ENCODE data around the gene NEURL1.
"Not testable (repeated sequence)": the region's sequence is repeated elsewhere in the genome, so short reads cannot be mapped to it uniquely, and the experiment has no call there.

NEURL1 gene

GRCh38 chr10:103619424-103620351, 126.2 kb downstream of the NEURL1 start:
- no peak for DNase-seq

- DNase-seq = peak in 10 of 58 donors; percentile 8 to 67 (median 24)
Observed at GRCh38 chr10:103620352-103620740, 126.8 kb downstream of the NEURL1 start.

DNA sequence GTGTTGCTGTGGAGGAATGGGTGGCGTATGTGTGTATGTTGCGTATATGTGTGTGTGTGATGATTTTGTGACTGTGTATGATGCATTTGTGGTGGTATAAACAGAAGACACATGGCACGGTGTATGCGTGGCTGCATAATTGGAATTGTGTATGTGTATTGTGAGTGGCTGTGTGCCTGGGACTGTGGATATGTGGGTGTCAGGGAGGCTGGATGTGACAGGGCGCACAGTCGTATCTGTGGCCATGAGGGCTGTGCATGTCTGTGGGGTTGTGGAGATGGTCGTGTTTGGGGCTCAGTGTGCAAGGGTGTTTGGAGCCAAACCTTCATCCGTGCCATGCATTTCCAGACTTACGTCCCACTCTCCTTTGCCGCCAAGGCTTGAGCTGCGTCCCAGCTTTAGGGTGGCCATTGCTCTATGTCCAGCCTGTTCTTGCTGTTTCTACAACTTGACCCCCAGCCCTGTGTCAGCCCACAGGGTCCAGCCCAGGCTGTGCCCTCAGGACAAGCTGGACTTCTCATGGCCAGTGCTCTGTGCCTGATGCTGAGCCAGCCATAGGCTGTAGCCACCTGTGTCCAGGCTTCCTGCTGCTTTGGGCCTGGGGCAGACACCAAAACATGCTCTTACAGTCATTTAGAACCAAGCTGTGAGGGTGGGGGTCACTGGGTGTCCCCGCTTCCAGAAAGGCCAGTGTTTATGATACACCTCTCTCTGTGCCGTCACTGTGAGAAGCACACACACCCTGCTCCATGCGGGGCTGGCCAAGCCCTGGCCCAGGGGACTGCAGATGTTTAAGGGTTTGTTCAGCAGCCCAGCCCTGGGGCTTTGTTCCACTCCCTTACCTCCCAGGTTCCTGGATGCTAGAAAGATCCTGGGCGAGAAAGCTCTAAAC, 127.6 kb downstream of the NEURL1 start:
- peak in 3 of 58 donors; percentile 24 to 41 (median 34) for DNase-seq

DNA sequence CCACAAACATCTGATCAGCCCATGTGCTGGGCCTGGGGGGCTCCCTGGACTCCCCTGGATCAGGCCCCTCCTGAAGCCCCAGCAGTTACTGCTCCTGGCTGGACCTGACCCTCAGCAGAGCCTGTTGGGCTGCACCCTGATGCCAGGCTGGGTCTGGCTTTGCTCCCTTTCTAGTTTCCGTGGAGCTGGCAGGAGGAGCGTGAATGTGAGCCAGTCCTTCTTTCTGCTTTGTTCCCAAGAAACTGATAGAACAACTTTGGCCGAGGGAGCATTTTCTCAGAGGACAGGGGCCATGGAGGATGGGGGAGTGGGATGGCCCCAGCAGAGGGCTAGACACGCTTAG, 128.2 kb downstream of the NEURL1 start:
- peak in 34 of 58 donors; percentile 16 to 78 (median 38) for DNase-seq

DNA sequence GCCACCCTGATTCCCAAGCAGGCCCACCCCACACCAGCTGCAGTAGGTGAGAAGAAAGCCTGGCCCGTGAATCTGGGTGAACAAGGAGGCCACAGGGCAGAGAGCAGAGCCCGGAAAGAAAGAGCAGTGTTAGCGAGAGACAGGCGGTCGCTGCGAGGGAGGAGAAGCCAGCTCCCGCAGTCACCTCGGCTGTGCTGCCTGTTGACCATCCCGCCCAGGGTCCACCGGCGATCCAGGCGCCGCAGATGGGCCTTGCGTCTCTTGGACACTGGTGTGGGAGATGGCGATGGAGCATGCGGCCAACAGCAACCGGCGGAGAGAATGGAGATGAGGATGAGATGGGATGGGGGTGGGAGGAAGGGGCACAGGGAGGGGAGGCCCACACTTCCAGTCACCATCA, 128.8 kb downstream of the NEURL1 start:
- no peak for DNase-seq

GRCh38 chr10:103622935-103623574, 129.6 kb downstream of the NEURL1 start:
- no peak for DNase-seq

DNA sequence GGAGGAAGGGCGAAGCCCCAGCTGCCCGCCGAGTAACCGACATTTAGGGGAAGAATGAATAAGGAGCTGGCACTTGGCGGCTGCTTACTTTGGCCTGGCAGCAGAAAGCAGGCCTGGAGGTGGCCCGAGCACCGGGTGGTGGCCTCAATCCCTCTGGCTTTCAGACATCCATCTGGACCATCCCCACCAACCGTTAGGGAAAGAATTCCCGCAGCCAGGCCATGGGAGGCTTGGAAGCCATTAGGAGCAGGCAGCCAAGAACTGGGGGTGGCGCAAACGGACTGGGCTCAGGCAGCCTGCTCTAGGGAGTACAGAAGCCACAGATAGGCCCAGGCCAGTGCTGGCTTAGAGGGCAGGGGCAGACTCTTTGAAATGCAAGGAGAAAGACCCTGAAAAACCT, 132.7 kb downstream of the NEURL1 start:
- DNase-seq = peak in 39 of 58 donors; percentile 16 to 87 (median 57)

DNA sequence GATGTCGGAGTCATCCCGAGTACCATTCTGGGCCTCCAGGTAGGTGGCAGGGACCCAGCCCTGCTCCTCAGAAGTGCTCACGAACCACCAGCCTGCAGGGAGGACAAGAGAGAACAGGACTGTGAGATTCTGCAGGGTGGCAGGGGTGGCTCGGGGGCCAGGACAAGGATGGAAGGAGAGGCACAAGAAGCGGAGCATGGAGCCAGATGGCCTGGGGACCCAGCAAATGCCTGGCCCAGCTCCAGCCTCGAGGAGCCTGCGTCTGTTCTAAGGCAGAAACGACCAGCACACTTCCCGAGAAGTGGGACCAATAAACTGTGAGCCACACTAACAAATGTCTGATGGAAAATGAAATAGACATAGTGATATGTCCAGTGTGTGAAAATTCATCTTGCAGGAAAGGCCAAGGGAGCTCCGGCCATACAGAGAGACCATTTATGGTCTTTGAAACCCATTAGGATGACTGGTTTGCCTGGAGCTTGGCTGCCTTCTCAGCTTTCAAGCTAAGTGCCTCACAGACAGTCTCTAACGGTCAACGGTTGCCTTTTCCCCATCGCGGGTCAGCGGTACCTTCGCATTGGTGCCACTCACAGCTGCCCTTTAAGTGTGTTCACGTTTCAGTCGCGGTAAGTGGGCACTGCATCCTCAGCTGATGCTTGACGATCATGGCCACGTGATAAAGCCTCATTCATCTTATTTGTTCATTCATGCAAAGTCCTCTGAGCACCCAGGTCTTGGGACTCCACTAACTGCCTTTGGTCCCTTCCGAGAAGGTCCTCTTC, 133.8 kb downstream of the NEURL1 start:
- no peak for DNase-seq

- DNase-seq = no peak
Observed at GRCh38 chr10:103627893-103628292, 134.4 kb downstream of the NEURL1 start.

DNA sequence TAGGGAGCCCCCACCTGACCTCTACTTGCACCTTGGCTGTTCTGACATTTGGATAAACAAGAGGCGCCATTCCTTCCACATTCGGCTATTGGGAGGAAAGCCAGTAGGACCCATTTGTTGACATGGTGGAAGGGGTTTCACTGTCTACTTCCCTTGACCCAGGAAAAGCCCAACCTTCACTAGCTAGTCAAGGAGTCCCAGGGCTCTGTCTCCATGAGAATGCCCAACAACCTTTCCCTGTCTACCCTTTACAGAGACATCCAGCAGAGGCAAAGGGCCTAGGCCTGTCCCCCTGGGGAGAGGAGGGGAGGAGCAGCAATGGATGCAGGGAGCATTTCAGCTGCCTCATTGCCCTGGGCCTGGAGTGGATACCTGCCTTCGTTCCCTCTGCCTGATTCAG, 136.1 kb downstream of the NEURL1 start:
- no peak for DNase-seq

DNA sequence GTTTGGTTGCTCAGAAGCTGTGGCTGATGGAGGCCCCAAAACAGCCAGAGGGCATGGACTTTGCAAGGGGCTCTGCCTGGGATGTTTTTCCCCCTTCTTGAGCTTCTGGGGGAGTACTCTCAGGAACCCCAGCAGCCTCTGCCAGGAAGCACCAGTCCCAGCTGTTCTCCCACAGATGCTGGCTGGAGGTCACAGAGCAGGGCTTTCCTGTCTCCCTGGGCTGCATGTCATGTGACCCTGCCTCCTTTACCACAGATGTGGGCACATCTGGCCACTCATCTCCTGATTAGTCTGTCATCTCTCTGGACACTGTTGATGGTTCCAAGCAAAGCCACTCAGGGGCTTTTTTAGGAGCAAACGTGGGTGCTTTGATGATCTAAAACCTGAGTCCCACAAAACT, 136.7 kb downstream of the NEURL1 start:
- peak in 5 of 58 donors; percentile 20 to 42 (median 32) for DNase-seq

- DNase-seq = no peak
Observed at GRCh38 chr10:103632247-103632642, 138.7 kb downstream of the NEURL1 start.

DNA sequence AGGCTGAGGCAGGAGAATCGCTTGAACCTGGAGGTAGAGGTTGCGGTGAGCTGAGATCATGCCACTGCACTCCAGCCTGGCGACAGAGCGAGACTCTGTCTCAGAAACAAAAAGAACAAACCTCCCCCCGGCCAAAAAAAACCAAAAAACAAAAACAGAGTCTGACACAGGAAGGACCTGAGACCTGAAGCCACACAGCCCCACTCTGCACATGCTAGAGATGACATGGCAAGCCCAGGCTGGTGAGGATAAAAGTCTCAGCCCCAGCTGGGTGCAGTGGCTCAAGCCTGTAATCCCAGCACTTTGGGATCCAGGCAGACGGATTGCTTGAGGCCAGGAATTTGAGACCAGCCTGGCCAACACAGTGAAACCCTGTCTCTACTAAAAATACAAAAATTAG, 139.4 kb downstream of the NEURL1 start:
- DNase-seq = not testable (repeated sequence)

DNA sequence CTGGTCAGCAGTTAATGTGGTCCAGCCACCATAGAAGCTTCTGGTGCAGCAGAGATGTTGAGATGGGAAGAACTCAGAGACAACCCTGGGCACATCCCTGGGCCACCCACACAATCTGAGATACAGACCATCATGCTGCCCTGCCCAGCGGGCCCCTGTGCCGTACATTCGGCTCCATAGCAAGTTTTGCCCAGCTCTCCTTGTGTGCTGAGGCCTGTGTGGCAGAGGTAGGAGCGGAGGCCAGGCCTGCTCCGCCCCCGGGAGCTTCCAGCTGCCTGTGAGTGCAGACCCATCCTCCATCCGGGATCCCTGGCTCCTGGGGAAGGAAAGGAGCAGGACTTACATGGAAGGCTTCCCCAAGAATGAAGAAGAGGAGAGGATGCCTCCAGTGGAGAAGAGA, 140.3 kb downstream of the NEURL1 start:
- DNase-seq = no peak

- DNase-seq = peak in 1 of 58 donors; percentile 11
Observed at GRCh38 chr10:103635580-103635979, 142.1 kb downstream of the NEURL1 start.

GRCh38 chr10:103636492-103636891, 143.0 kb downstream of the NEURL1 start:
- peak in 3 of 58 donors; percentile 8 to 27 (median 20) for DNase-seq

DNA sequence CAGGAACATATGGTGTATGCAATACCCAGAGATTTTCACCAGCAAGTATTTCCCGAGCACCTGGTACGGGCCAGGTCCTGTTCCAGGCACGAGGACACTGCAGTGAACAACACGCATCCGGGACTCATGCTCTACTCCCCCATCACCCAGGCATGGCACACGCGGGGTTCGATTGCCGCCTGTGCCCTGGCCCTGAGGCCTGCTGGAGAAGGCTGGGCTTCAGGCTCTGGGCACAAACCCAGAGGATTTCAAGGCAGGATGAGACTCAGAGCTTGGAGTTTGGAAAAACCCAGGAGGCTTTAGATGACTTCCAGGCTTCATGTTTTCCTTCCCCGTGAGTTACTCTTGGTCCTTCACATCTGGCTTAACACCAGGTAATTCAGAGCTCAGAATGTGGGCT, 143.5 kb downstream of the NEURL1 start:
- no peak for DNase-seq

DNA sequence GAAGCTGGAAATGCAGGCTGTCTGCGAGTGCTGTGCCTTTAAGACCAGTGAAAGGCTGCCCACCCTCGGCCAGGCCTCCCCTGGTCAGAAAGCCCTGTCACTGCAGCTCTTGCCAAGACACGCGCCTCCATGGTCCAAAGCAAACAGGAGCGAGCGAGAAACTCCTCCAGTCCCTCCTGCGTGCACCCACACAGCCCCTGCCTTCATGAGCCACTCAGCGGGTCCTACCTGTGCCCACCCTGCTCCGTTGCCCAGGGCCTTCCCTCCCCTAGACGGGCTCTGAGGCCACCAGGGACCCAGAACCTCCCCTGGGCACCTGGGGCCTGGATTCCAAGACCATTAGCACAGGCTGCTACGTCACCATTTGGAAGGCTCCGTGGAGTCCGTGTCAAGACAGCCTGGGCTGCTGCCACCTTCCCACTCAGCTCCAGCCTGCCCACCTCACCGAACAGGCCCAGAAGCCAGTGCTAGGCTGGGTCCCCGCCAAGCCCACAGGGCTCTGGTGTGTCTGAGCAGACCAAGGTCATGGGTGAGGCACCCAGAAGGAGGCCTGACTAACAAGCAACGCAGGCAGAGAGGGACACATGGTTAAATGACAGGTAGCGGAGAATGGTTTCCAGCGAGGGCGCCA, 144.5 kb downstream of the NEURL1 start:
- DNase-seq = peak in 47 of 58 donors; percentile 24 to 83 (median 61)

- no peak for DNase-seq
Observed at GRCh38 chr10:103638948-103639347, 145.4 kb downstream of the NEURL1 start.
